Transverse colon (tissue), 4 donors: ENCODE results near the gene NT5C1A. TPM values are rescaled to one million over a fixed set of nuclear protein-coding genes. Genes with fewer than 3 reads are reported as not detected.

Experiments
- DNase-seq: peaks from one replicate; pipeline ENCODE4 v3.0.0-alpha.2; 2019
- H3K27ac ChIP-seq, 4 donors: fragments of 200-600 bp; sonication (generic); 2 replicates each; pipeline ENCODE4 v1.5.1; 2016 to 2018; ENCODE audit warnings: inconsistent platforms in 4 of 4
- H3K27me3 ChIP-seq: fragments of 200-600 bp; sonication (generic); 2 replicates; pipeline ENCODE4 v1.5.1; 2017; ENCODE audit warnings: inconsistent platforms
- H3K36me3 ChIP-seq, 4 donors: fragments of 200-600 bp; sonication (generic); 2 replicates each; pipeline ENCODE4 v1.5.1; 2017 to 2019; ENCODE audit warnings: inconsistent platforms in 4 of 4
- H3K4me1 ChIP-seq, 4 donors: fragments of 200-600 bp; sonication (generic); 2 replicates each; pipeline ENCODE4 v1.5.1; 2017 to 2020; ENCODE audit warnings: inconsistent platforms in 4 of 4
- H3K4me3 ChIP-seq, 4 donors: fragments of 200-600 bp; sonication (generic); 1 replicate in 1 of 4; 2 replicates in 3 of 4; pipeline versions ENCODE4 v1.5.1 to v1.6.1; 2017 to 2019; ENCODE audit warnings: inconsistent platforms in 4 of 4
- H3K9me3 ChIP-seq, 2 donors: fragments of 200-600 bp; sonication (generic); 2 replicates each; pipeline ENCODE4 v1.5.1; 2017 to 2019; ENCODE audit warnings: inconsistent platforms in 2 of 2
- EP300 ChIP-seq: sonication (generic); formaldehyde crosslinking; IDR thresholded peaks from one replicate; pipeline ENCODE4 v1.6.1; 2017; ENCODE audit warnings: antibody characterized with exemption, low read depth
- POLR2A ChIP-seq: fragments of 450-650 bp; IDR thresholded peaks from one replicate; pipeline ENCODE4 v1.6.1; 2016; ENCODE audit warnings: antibody characterized with exemption, mild to moderate bottlenecking, moderate library complexity
- POLR2AphosphoS5 ChIP-seq, 3 donors: sonication (generic); formaldehyde crosslinking; IDR thresholded peaks; one replicate each; pipeline ENCODE4 v1.6.1; 2016; ENCODE audit warnings: antibody characterized with exemption in 3 of 3
- WGBS, 2 donors: methylation state at CpG; one replicate each; pipeline ENCODE4 v1.1.5; 2018; ENCODE audit warnings: low coverage in 1 of 2; 5-methylcytosine and 5-hydroxymethylcytosine counted together
- in situ Hi-C, 4 donors: fragments of 200-750 bp; cut with MboI; loops; one replicate each; pipeline versions ENCODE4 v1.15.0 to v1.15.1; 2017; ENCODE audit warnings: low sequenced_read_pairs in 3 of 4, low pct_ligation_motif_present in 1 of 4, low pct_unique_long_range_greater_than_20kb in 1 of 4
- intact Hi-C: fragments of 100-400 bp; cut with DNase I; formaldehyde crosslinking; loops from one replicate; pipeline ENCODE4 v1.15.1; 2023; ENCODE audit warnings: low total_unique reads
- total RNA-seq, 4 donors: library from RNA; depleted of rRNA; stranded (reverse); fragments of >200 nt; gene quantifications; one replicate each; pipeline ENCODE4 v1.1.0, GENCODE V29; 2016
- TF ChIP-seq, protein P1 (sequence below), 5 experiments: fragments of 200-600 bp in 3 of 5; fragments of 450-650 bp in 2 of 5; sonication (generic) in 3 of 5; IDR thresholded peaks; 1 replicate in 2 of 5; 2 replicates in 3 of 5; pipeline ENCODE4 v1.5.1; 2016 to 2017; ENCODE audit warnings: antibody characterized with exemption in 5 of 5, inconsistent platforms in 3 of 5, mild to moderate bottlenecking in 2 of 5, moderate library complexity in 1 of 5

The NT5C1A gene
- total RNA-seq, 4 donors from 2014 or later: not detected

DNA sequence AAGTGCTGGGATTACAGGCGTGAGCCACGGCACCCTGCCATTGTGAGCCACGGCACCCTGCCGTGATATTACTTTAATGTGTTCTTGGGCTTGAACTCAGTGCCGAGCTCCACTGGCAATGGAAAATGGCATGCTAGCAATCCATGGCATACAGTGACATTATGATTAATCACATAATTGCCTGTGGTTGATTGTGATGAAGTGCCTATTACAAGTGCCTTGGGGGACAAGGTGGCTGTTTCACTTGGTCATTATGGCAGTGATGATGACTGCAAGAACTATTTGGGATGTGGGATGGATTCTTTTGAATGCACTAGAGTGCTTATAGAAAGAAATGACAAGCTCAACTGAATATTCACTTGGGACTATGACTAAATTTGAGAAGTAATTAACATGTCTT lies 41.6 kb upstream of the NT5C1A start:
- H3K36me3 ChIP-seq: no peaks in the 10 kb centered on the region
- TF ChIP-seq, protein P1, sequence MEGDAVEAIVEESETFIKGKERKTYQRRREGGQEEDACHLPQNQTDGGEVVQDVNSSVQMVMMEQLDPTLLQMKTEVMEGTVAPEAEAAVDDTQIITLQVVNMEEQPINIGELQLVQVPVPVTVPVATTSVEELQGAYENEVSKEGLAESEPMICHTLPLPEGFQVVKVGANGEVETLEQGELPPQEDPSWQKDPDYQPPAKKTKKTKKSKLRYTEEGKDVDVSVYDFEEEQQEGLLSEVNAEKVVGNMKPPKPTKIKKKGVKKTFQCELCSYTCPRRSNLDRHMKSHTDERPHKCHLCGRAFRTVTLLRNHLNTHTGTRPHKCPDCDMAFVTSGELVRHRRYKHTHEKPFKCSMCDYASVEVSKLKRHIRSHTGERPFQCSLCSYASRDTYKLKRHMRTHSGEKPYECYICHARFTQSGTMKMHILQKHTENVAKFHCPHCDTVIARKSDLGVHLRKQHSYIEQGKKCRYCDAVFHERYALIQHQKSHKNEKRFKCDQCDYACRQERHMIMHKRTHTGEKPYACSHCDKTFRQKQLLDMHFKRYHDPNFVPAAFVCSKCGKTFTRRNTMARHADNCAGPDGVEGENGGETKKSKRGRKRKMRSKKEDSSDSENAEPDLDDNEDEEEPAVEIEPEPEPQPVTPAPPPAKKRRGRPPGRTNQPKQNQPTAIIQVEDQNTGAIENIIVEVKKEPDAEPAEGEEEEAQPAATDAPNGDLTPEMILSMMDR (IDR thresholded peaks at IDR 0.05): no peak
- TF ChIP-seq EP300: no peak
- H3K4me1 ChIP-seq: no peaks in the 10 kb centered on the region
- 100% methylated on average over 5 of the region's 5 CpGs; no CpG with 5 or more reads in 1 of the 2 donors for WGBS, 2 donors
- H3K27ac ChIP-seq: no peak overlapping the region
- H3K4me3 ChIP-seq: no peak overlapping the region
- intact Hi-C loops: no loop called here
- no peak for DNase-seq
- in situ Hi-C loops: loop anchor here in 1 of 4 donors (5.0 kb wide), 1 partner anchor 41 kb away; the partner anchor contains the start of gene NT5C1A
- no peaks in the 10 kb centered on the region for H3K9me3 ChIP-seq
- H3K27me3 ChIP-seq: peaks cover 54% of the 10 kb centered on the region

DNA sequence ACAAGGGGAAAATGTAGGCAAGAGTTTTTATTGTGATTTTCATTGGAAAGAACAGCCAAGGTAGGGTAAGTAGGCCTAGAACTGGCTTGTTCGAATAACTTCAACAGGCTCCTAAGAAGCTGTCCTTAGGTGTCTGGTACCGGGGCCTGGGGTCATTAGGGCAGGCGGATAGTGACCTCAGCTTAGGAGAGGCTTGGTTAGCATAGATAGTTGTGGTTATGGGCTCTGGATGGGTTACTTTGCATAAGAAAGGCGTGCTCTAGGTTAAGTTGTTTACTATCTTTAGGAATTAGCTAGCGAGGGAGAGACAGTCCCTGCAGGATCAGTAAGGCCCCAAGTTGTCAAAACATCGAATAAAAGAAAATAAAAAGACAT lies 40.0 kb upstream of the NT5C1A start:
- intact Hi-C loops (no loop called here), in situ Hi-C loops (loop anchor here in 1 of 4 donors (5.0 kb wide), 1 partner anchor 40 kb away; the partner anchor contains the start of gene NT5C1A)
- Histone ChIP-seq H3K36me3 (no peaks in the 10 kb centered on the region), H3K27ac (no peak overlapping the region), H3K4me1 (no peaks in the 10 kb centered on the region), H3K27me3 (peaks cover 38% of the 10 kb centered on the region), H3K9me3 (no peaks in the 10 kb centered on the region), H3K4me3 (no peak overlapping the region)
- TF ChIP-seq POLR2A (no peak), POLR2AphosphoS5 (IDR thresholded peaks at IDR 0.05) (no peak), EP300 (no peak)
- TF ChIP-seq, protein P1 (IDR thresholded peaks at IDR 0.05): no peak
- DNase-seq: no peak
- 71 to 80% methylated on average over 4 to 6 of the region's 6 CpGs for WGBS, 2 donors

DNA sequence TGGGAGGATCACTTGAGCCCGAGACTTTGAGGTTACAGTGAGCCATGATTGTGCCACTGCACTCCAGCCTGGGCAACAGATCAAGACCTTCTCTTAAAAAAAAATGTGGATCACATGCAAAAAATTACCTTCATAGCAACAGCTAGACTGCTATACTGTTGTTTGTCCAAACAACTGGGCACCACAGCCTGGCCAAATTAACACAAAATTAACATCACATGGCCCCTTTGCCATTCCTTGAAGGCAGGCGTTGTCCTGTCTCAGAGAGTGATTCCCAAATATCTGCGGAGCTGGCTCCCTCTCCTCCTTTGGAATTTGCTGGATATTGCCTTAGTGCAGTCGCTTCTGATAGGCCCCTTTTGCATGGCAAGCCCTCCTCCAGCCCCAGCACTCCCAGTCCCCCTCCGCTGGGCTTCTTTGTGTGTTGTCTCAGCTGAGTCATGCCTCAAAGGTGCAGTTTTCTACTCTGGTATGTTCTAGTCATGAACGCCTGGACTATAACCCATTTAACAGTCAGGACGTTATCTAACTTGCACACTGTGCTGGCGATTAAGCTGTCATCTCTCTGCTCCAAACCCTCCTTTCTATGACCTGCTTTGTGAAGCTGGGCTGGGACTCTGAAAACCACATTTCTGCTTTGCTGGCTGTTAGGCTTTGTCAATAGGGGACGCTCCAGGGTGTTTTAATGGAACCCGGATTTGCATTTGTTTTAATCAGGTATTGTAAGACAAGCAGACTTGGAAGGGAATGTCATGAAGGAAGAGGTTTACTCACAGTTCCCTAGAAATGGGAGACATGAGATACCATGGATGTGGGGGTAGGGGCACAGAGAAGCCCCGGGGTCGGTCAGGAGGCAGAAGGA lies 39.4 kb upstream of the NT5C1A start:
- TF ChIP-seq POLR2A (no peak), POLR2AphosphoS5 (IDR thresholded peaks at IDR 0.05) (no peak), EP300 (no peak)
- TF ChIP-seq, protein P1 (IDR thresholded peaks at IDR 0.05): no peak
- peaks cover 34% of the 10 kb centered on the region for H3K27me3 ChIP-seq
- 63 to 80% methylated on average over 3 to 12 of the region's 12 CpGs for WGBS, 2 donors
- intact Hi-C loops (no loop called here), in situ Hi-C loops (loop anchor here in 1 of 4 donors (5.0 kb wide), 1 partner anchor 39 kb away; the partner anchor contains the start of gene NT5C1A)
- H3K4me3 ChIP-seq: no peak overlapping the region
- H3K36me3 ChIP-seq: no peaks in the 10 kb centered on the region
- no peaks in the 10 kb centered on the region for H3K9me3 ChIP-seq
- DNase-seq: no peak
- no peaks in the 10 kb centered on the region for H3K4me1 ChIP-seq
- H3K27ac ChIP-seq: no peak overlapping the region

DNA sequence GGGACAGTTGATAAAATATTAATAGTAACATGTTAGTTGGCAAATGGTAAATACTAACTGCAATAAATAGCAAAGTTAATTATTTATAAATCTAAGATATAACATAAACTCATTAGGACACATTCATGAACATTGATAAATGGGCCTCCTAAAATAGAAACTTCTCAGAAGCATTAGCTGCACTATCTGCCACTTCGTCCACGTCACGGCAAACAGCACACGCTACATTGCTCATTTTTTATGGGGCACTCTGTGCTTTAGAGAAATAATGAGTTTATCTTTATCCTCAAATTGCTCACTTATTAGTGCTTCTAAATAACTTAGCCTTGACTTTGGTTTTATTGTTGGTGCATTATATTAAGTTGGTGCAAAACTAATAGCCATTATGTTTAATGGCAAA lies 35.6 kb upstream of the NT5C1A start:
- Histone ChIP-seq H3K27ac (no peak overlapping the region), H3K4me3 (no peak overlapping the region), H3K36me3 (no peaks in the 10 kb centered on the region), H3K27me3 (peaks cover 12% of the 10 kb centered on the region), H3K4me1 (no peaks in the 10 kb centered on the region), H3K9me3 (no peaks in the 10 kb centered on the region)
- intact Hi-C loops (no loop called here), in situ Hi-C loops (no loop called here)
- TF ChIP-seq EP300 (no peak), POLR2AphosphoS5 (IDR thresholded peaks at IDR 0.05) (no peak), POLR2A (no peak)
- TF ChIP-seq, protein P1 (IDR thresholded peaks at IDR 0.05): no peak
- no peak for DNase-seq
- 92 to 98% methylated on average over 4 of the region's 4 CpGs for WGBS, 2 donors
